ENCODE results near the gene BMP8B. TPM values are rescaled to one million over a fixed set of nuclear protein-coding genes. Genes with fewer than 3 reads are reported as not detected.
"Not testable (repeated sequence)": the region's sequence is repeated elsewhere in the genome, so short reads cannot be mapped to it uniquely, and the experiment has no call there.

BMP8B gene, protein sequence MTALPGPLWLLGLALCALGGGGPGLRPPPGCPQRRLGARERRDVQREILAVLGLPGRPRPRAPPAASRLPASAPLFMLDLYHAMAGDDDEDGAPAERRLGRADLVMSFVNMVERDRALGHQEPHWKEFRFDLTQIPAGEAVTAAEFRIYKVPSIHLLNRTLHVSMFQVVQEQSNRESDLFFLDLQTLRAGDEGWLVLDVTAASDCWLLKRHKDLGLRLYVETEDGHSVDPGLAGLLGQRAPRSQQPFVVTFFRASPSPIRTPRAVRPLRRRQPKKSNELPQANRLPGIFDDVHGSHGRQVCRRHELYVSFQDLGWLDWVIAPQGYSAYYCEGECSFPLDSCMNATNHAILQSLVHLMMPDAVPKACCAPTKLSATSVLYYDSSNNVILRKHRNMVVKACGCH
- 0.10 TPM for polyA plus RNA-seq (2013, experiment 1 of 2; ENCODE audit: insufficient read length)
- 0.28 TPM for polyA plus RNA-seq (2013, experiment 2 of 2; ENCODE audit: insufficient read length)

- peak; percentile 8 for DNase-seq
These were observed at the start of gene BMP8B for GRCh38 chr1:39788758-39789570. TSS of gene BMP8B (minus strand) at chr1:39788865. CDS start at chr1:39788485, 380 bp downstream.

DNA sequence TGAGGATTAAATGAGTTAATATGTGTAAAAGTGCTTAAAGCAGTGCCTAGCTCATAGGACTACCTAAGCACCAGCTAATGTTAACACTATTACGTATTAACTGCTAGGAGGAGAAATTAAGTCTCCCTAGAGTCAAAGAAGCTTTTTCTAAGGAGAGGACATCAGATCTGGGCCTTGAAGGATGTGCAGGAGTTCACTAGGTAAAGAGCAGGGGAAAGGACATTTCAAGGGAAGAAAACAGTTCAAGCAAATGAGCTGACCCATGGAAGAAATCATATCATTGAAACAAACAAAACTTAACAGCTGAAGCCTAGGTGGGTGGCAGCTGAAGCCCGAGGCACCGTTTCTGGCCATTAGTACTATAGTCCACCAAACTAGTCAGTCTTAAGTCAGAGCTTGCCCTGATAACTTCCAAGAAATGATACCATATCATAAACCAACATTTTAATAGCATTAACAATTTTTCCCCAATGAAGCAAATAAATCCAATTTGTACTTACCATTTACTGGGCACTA is 48.0 kb upstream of the BMP8B start:
- DNase-seq: no peak

DNA sequence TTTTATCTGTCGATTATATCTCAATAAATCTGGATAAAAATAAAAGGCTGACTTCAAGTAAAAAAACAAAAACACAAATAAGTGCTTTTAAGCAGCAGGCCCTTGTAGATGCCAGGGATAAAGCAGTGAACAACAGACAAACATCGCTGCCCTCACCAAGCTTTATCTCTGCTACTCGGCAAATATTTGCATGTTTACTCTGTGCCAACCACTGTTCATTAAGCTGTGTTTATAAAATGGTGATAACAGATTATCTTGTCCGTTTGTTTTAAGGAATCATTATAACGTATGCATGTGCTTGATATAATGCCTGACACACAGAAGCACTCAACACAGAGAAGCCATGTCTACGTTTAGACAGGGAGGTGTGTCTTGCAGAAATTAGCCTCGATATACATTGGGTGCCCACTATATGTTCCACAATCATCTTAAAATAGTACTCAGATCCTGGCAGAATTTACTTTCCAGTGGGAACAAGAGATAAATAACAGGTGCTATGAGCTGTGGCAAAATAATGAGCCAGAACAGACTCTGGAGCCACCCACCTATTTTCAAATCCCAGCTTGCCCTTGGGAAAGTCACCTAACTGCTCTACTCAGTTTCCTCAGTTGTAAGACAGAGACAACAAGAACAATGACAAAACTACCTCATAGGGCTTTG is 47.4 kb upstream of the BMP8B start:
- no peak for DNase-seq

DNA sequence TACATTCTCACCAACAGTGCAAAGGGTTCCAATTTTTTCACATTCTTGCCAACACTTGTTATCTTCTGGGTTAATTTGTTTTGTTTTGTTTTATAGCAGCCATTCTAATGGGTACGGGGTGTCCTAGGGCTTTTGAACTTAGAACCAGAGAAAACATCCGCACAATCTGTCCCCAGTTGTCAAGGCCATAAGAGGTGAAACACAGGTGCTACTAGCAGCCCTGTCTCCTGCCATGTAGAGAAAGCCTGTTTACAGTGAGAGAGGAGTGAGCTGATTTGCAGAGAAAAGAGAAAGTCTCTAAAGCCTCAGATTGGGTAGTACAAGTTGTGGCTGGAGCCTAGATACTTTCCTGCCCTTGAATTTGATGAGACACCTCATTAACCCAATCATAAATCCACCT is 46.4 kb upstream of the BMP8B start:
- no peak for DNase-seq

DNA sequence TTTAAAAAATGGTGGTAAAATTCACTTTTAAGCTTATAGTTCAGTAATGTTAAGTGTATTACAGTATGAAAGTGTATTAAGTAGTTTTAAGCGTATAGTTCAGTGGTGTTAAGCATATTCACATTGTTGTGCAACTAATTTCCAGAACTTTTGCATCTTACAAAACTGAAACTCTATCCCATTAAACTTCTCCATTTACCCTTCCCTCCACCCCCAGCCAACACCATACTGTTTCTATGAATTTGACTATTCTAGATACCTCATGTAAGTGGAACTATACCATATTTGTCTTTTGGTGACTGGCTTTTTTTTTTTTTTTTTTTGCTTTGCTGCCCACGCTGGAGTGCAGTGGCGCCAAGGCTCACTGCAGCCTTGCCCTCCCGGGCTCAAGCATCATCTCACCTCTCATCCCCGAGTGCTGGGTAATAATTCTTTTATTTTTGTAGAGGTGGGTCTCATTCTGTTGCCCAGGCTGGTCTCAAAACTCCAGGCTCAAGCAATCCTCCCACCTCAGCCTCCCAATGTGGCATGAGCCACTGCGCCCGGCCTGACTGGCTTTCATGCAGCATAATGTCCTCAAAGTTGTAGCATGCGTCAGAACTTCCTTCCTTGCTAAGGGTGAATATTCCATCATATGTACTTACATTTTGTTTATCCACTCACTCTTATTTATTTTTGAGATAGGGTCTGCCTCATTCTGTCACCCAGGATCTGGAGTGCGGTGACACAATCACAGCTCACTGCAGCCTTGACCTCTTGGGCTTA is 45.1 kb upstream of the BMP8B start:
- no peak for DNase-seq

GRCh38 chr1:39833121-39833520 is 44.5 kb upstream of the BMP8B start:
- DNase-seq: peak; percentile 22

- no peak for DNase-seq
These were observed 43.6 kb upstream of the BMP8B start for GRCh38 chr1:39832294-39832693.

DNA sequence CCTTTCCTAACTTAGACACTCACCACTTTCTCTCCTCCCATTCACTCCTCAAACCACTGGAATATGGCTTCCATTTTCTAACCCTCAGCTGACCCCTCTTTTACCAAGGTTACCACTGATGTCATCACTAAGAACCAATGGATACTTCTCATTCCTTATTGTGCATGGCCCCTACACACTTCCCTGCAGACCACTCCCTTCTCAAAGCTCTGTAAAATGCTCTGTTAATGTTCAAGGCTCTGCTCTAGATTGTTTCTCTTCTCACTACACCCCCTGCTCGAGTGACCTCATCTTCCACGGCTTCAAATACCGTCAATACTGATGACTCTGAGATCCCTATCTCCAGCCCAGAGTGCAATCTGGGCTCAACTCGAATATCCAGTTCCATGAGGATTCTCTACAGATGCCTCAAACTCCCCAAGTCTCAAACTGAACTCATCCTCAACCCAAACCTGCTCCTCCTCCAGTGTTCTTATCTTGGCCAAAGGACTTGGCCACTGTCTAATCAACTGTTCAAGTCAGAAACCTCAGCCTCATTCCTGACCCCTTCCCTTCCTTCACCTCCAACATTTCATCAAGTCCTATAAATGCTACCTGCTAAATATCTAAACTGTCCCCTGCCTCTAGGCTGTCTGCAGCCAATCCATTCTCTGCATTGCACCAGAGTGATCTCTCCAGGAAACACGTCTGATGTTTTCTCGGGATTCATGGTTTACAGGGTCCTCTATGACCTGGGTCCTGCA is 41.3 kb upstream of the BMP8B start:
- DNase-seq: peak; percentile 7

DNA sequence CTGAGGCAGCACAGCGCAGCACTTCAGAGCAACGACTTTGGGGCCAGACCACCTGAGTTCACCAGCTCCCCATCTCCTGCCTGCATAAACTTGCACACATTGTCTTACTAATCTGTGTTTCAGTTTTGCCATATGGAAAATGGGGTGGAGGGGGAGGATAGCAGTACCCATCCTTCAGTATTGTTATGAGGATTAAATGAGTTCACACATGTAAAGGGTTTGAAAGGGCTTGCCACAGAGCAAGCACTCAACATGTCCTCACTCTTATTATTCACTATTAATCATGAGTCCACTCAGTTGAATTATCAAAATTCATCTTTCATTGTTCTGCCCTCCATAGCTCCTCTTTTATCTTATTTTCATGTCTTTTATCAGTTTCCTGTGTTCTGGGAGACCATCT is 40.1 kb upstream of the BMP8B start:
- no peak for DNase-seq

GRCh38 chr1:39828255-39828654 is 39.6 kb upstream of the BMP8B start:
- not testable (repeated sequence) for DNase-seq

DNA sequence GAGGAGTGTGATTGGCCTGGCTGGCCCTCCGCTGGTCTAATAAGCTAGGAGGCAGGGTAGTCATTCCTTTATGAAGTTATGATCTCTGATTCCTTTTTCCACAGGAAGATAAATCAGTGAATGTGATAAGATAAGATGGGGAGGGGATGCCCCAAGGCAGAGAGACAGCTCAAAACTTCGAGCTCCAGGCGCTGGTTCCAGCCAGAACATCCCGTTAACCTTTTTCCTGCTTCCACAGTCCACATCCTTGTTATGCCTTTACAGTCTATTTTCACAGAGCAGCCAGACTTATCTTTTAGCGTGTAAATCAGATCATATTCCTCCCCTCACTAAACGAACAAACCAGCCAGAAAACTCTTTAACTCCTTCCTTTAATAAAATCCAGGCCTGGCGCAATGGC is 38.5 kb upstream of the BMP8B start:
- DNase-seq: no peak

GRCh38 chr1:39826583-39826982 is 37.9 kb upstream of the BMP8B start:
- no peak for DNase-seq

- DNase-seq: no peak
These were observed 36.8 kb upstream of the BMP8B start for GRCh38 chr1:39825432-39825941.

GRCh38 chr1:39823450-39823849 is 34.8 kb upstream of the BMP8B start:
- not testable (repeated sequence) for DNase-seq

- peak; percentile 9 for DNase-seq
These were observed 33.5 kb upstream of the BMP8B start for GRCh38 chr1:39822146-39822545.

GRCh38 chr1:39819091-39819812 is 30.6 kb upstream of the BMP8B start:
- DNase-seq: no peak

- no peak for DNase-seq
These were observed 29.8 kb upstream of the BMP8B start for GRCh38 chr1:39818482-39818881.

GRCh38 chr1:39817091-39817932 is 28.6 kb upstream of the BMP8B start:
- not testable (repeated sequence) for DNase-seq

- DNase-seq: peak; percentile 73
These were observed 27.9 kb upstream of the BMP8B start for GRCh38 chr1:39816415-39817090.

All from fibroblast of skin of scalp (primary cell).